Left renal cortex interstitium (tissue), 4 donors: ENCODE data around the gene H2AZ2. TPM values are rescaled to one million over a fixed set of nuclear protein-coding genes. Genes with fewer than 3 reads are reported as not detected.
"Not testable (repeated sequence)": the region's sequence is repeated elsewhere in the genome, so short reads cannot be mapped to it uniquely, and the experiment has no call there.

ENCODE experiments used
- DNase-seq, 4 donors: peaks; one replicate each; pipeline ENCODE4 v3.0.0-alpha.2; 2013; ENCODE audit warnings: low read depth in 4 of 4, low spot score in 2 of 4, missing footprints in 1 of 4
- polyA plus RNA-seq, 4 donors: library from polyadenylated mRNA; unstranded; fragments of 120-200 nt; gene quantifications; one replicate each; pipeline ENCODE4 v1.2.1, GENCODE V29; 2013; ENCODE audit not compliant: insufficient read length in 4 of 4

Gene H2AZ2
- polyA plus RNA-seq, 4 donors: 226 to 259 (median 239) TPM

GRCh38 chr7:44824894-44825526 lies 22.9 kb downstream of the H2AZ2 start:
- DNase-seq: no peak

- DNase-seq: no peak
Measured at GRCh38 chr7:44823255-44823781, 24.6 kb downstream of the H2AZ2 start.

GRCh38 chr7:44819292-44819691 lies 28.6 kb downstream of the H2AZ2 start:
- no peak for DNase-seq

GRCh38 chr7:44814919-44815318 lies 33.0 kb downstream of the H2AZ2 start:
- no peak for DNase-seq

- DNase-seq: no peak
Measured at GRCh38 chr7:44811571-44811970, 36.3 kb downstream of the H2AZ2 start.

- no peak for DNase-seq
Measured at GRCh38 chr7:44811093-44811492, 36.8 kb downstream of the H2AZ2 start.

- no peak for DNase-seq
Measured at GRCh38 chr7:44808914-44809393, 38.9 kb downstream of the H2AZ2 start.

GRCh38 chr7:44805950-44806349 lies 41.9 kb downstream of the H2AZ2 start:
- no peak for DNase-seq

- DNase-seq: not testable (repeated sequence)
Measured at GRCh38 chr7:44803828-44804519, 43.9 kb downstream of the H2AZ2 start.

GRCh38 chr7:44802418-44803025 lies 45.4 kb downstream of the H2AZ2 start:
- no peak for DNase-seq

- DNase-seq: no peak
Measured at GRCh38 chr7:44801890-44802289, 46.0 kb downstream of the H2AZ2 start.

GRCh38 chr7:44799939-44800338 lies 47.9 kb downstream of the H2AZ2 start:
- no peak for DNase-seq

- DNase-seq: no peak
Measured at GRCh38 chr7:44798649-44799305, 49.1 kb downstream of the H2AZ2 start.

GRCh38 chr7:44797329-44798258 lies 50.3 kb downstream of the H2AZ2 start:
- DNase-seq: peak in 3 of 4 donors; percentile 70 to 83 (median 77)

GRCh38 chr7:44796504-44797328 lies 51.2 kb downstream of the H2AZ2 start, which contains the start of gene PPIA:
Gene PPIA, plus strand, starts transcription at chr7:44796681. Its CDS starts 44 bp downstream, at chr7:44796725.
- peak; percentile 90 to 97 (median 94) for DNase-seq

- peak in 3 of 4 donors; percentile 18 to 45 (median 37) for DNase-seq
Measured at GRCh38 chr7:44796034-44796503, 51.8 kb downstream of the H2AZ2 start.

GRCh38 chr7:44794331-44794730 lies 53.6 kb downstream of the H2AZ2 start:
- no peak for DNase-seq

GRCh38 chr7:44793919-44794318 lies 54.0 kb downstream of the H2AZ2 start:
- DNase-seq: no peak
